ENCODE data around the gene CD79B.
A peak's percentile ranks its signal among the peaks of the same experiment; 100 is the strongest.

CD79B gene

DNA sequence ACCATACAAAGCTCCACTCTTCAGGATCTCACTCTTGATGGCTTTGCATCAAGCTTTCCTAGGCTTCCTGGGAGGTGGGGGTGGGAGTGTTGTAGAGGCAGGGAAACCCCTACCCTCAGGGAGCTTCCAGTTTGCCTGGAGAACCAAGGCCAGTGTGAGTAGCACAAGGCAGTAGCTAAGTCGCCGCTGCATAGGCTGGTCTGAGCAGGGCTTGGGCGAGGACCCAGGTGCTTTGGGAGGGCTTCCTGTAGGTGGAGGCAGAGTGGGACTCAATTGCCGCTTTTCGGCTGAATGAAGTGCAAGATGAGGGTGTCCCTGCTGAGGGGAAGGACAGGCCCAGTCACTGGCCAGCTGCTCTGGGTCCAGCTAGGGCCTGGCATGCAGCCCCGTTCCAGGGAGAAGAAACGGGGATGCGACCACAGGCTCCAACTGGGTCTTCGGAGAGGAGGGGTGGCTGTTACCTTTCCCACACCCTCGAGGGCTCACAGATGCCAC lies 3.9 kb downstream of the CD79B start:
- POLR2A ChIA-PET: no interaction called here
- Histone ChIP-seq H3K4me1 (ENCODE audit: control insufficient read depth, insufficient read depth, low read length) (no peaks in the 10 kb centered on the region), H3K27ac (ENCODE audit: extremely low read depth, low read depth, low read length) (no peak overlapping the region), H3K36me3 (ENCODE audit: control insufficient read depth in 2 of 2, insufficient read depth in 1 of 2, low read length in 2 of 2) (no peaks in the 10 kb centered on the region), H3K9me3 (ENCODE audit: control insufficient read depth, insufficient read depth, low read depth, low read length) (no peaks in the 10 kb centered on the region), H3K4me3 (ENCODE audit: low read depth, low read length) (no peak overlapping the region)
- CTCF ChIA-PET: interaction anchor here (0.5 to 1.2 kb wide), 4 partner anchors 8 to 202 kb away, joined by 3 to 7 read pairs (median 4); no protein-coding TSS in a partner anchor
- no peak for TF ChIP-seq SP3 (tag by site-specific recombination; IDR thresholded peaks at IDR 0.05)
- TF ChIP-seq, protein P1, sequence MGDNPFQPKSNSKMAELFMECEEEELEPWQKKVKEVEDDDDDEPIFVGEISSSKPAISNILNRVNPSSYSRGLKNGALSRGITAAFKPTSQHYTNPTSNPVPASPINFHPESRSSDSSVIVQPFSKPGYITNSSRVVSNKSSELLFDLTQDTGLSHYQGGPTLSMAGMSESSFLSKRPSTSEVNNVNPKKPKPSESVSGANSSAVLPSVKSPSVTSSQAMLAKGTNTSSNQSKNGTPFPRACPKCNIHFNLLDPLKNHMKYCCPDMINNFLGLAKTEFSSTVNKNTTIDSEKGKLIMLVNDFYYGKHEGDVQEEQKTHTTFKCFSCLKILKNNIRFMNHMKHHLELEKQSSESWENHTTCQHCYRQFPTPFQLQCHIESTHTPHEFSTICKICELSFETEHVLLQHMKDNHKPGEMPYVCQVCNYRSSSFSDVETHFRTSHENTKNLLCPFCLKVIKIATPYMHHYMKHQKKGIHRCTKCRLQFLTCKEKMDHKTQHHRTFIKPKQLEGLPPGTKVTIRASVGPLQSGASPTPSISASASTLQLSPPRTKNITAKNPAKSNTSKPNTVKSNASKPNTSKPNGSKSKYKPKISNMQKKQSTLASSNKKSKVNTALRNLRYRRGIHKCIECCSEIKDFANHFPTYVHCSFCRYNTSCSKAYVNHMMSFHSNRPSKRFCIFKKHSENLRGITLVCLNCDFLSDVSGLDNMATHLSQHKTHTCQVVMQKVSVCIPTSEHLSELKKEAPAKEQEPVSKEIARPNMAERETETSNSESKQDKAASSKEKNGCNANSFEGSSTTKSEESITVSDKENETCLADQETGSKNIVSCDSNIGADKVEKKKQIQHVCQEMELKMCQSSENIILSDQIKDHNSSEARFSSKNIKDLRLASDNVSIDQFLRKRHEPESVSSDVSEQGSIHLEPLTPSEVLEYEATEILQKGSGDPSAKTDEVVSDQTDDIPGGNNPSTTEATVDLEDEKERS (tag by site-specific recombination; IDR thresholded peaks at IDR 0.05): no peak
- TF ChIP-seq ZNF626 (tag by site-specific recombination; IDR thresholded peaks at IDR 0.05): no peak
- TF ChIP-seq TCF7L2 (IDR thresholded peaks at IDR 0.05; ENCODE audit: borderline replicate concordance, low read depth, low read length): no peak

DNA sequence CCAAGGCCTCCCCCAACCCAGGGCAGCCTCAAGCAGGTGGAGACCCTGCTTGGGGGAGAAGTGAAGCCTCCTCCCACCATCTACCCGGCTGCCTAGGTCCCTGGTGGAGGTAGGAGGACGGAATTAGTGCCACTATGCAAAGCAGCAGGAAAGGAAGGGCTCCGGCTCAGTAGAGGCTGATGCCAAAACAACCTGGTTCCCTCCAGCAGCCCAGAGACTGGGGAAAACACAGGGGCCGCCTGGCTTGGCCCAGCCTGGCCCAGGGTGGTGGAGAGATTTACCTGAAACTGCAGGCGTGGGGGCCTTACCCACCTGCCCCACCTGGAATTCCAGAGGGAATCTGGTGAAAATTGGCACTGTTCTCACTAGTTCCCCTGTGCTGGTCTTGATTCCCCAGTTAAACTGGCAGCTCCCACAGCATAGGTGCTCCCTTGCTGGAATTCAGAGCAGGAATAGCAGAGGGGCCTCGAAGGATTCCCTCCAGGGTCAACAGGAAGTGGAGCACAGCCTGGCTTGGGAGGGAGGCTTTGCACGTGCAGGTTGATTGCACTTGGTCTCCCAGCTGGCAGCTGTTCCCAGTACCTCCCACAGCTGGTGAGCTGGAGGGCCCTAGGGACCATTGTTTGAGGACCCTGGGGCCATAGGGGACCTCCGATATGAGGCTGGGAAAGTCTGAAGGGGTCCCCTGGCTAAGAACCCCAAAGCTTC lies 4.5 kb downstream of the CD79B start:
- no peak overlapping the region for H3K27ac ChIP-seq (ENCODE audit: extremely low read depth, low read depth, low read length)
- TF ChIP-seq ZNF341 (tag by site-specific recombination; IDR thresholded peaks at IDR 0.05; ENCODE audit: low read depth): peak; percentile 67
- no peak for TF ChIP-seq ZNF843 (tag by site-specific recombination; IDR thresholded peaks at IDR 0.05)
- ChIA-PET POLR2A (no interaction called here), CTCF (interaction anchor here (0.6 to 1.1 kb wide), 2 partner anchors 19 to 203 kb away, joined by 3 to 4 read pairs; no protein-coding TSS in a partner anchor)
- H3K4me1 ChIP-seq (ENCODE audit: control insufficient read depth, insufficient read depth, low read length): no peaks in the 10 kb centered on the region
- no peaks in the 10 kb centered on the region for H3K36me3 ChIP-seq (ENCODE audit: control insufficient read depth in 2 of 2, insufficient read depth in 1 of 2, low read length in 2 of 2)
- no peak overlapping the region for H3K4me3 ChIP-seq (ENCODE audit: low read depth, low read length)
- H3K9me3 ChIP-seq (ENCODE audit: control insufficient read depth, insufficient read depth, low read depth, low read length): no peaks in the 10 kb centered on the region

DNA sequence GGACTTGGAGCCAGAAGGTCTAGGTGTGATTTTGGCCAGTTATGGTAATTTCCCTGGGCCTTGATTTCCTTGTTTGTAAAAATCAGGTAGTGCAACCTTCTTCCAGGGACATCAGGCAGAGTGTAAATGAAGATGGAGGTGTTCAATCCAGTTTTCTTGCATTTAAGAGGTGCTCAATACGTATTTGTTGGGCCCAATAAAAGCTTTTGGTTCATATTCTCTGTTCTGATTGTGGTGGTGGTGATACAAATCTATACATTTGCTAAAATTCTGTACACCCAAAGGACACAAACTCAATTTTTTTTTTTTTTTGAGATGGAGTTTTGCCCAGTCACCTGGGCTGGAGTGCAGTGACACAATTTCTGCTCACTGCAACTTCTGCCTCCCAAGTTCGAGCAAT lies 6.0 kb downstream of the CD79B start:
- ChIA-PET POLR2A (no interaction called here), CTCF (interaction anchor here (0.7 kb wide), 2 partner anchors 99 to 224 kb away, joined by 3 read pairs; no protein-coding TSS in a partner anchor)
- no peaks in the 10 kb centered on the region for H3K4me1 ChIP-seq (ENCODE audit: control insufficient read depth, insufficient read depth, low read length)
- no peaks in the 10 kb centered on the region for H3K9me3 ChIP-seq (ENCODE audit: control insufficient read depth, insufficient read depth, low read depth, low read length)
- H3K36me3 ChIP-seq (ENCODE audit: control insufficient read depth in 2 of 2, insufficient read depth in 1 of 2, low read length in 2 of 2): no peaks in the 10 kb centered on the region
- no peak overlapping the region for H3K27ac ChIP-seq (ENCODE audit: extremely low read depth, low read depth, low read length)
- no peak overlapping the region for H3K4me3 ChIP-seq (ENCODE audit: low read depth, low read length)
- TF ChIP-seq ZNF138 (tag by site-specific recombination; IDR thresholded peaks at IDR 0.05; ENCODE audit: borderline replicate concordance) (no peak), ZNF610 (tag by site-specific recombination; IDR thresholded peaks at IDR 0.05; ENCODE audit: borderline replicate concordance) (no peak), ZNF530 (tag by site-specific recombination; IDR thresholded peaks at IDR 0.05; ENCODE audit: low read depth) (no peak), ZNF311 (tag by site-specific recombination; IDR thresholded peaks at IDR 0.05; ENCODE audit: borderline replicate concordance) (no peak), ZBTB8A (tag by site-specific recombination; IDR thresholded peaks at IDR 0.05) (no peak), YY2 (tag by site-specific recombination; IDR thresholded peaks at IDR 0.05) (no peak)
- TF ChIP-seq, protein P2, sequence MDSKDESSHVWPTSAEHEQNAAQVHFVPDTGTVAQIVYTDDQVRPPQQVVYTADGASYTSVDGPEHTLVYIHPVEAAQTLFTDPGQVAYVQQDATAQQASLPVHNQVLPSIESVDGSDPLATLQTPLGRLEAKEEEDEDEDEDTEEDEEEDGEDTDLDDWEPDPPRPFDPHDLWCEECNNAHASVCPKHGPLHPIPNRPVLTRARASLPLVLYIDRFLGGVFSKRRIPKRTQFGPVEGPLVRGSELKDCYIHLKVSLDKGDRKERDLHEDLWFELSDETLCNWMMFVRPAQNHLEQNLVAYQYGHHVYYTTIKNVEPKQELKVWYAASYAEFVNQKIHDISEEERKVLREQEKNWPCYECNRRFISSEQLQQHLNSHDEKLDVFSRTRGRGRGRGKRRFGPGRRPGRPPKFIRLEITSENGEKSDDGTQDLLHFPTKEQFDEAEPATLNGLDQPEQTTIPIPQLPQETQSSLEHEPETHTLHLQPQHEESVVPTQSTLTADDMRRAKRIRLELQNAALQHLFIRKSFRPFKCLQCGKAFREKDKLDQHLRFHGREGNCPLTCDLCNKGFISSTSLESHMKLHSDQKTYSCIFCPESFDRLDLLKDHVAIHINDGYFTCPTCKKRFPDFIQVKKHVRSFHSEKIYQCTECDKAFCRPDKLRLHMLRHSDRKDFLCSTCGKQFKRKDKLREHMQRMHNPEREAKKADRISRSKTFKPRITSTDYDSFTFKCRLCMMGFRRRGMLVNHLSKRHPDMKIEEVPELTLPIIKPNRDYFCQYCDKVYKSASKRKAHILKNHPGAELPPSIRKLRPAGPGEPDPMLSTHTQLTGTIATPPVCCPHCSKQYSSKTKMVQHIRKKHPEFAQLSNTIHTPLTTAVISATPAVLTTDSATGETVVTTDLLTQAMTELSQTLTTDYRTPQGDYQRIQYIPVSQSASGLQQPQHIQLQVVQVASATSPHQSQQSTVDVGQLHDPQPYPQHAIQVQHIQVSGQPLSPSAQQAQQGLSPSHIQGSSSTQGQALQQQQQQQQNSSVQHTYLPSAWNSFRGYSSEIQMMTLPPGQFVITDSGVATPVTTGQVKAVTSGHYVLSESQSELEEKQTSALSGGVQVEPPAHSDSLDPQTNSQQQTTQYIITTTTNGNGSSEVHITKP (tag by site-specific recombination; IDR thresholded peaks at IDR 0.05): no peak
- TF ChIP-seq, protein P3, sequence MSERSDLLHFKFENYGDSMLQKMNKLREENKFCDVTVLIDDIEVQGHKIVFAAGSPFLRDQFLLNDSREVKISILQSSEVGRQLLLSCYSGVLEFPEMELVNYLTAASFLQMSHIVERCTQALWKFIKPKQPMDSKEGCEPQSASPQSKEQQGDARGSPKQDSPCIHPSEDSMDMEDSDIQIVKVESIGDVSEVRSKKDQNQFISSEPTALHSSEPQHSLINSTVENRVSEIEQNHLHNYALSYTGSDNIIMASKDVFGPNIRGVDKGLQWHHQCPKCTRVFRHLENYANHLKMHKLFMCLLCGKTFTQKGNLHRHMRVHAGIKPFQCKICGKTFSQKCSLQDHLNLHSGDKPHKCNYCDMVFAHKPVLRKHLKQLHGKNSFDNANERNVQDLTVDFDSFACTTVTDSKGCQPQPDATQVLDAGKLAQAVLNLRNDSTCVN (tag by site-specific recombination; optimal IDR thresholded peaks at IDR 0.05): no peak
